K562 (cell line): ENCODE results near the gene MAN2B1. TPM values are rescaled to one million over a fixed set of nuclear protein-coding genes. Genes with fewer than 3 reads are reported as not detected.

ENCODE experiments used
- CEBPZ ChIP-seq: fragments of 150-350 bp; IDR thresholded peaks from 2 replicates; pipeline ENCODE4 v1.6.1; 2014; ENCODE audit warnings: low read depth, mild to moderate bottlenecking, low read length, borderline replicate concordance
- CREB3 ChIP-seq: fragments of 450-650 bp; conservative IDR thresholded peaks from 2 replicates; pipeline ENCODE4 v1.6.1; 2016; ENCODE audit warnings: missing genetic modification characterization, low read depth, mild to moderate bottlenecking, missing compliant biosample characterization, moderate library complexity
- NBN ChIP-seq: fragments of 450-650 bp; IDR thresholded peaks from 2 replicates; pipeline ENCODE4 v1.6.1; 2016; ENCODE audit warnings: low read depth, mild to moderate bottlenecking
- RNF2 ChIP-seq: sonication (generic); IDR thresholded peaks from 2 replicates; pipeline ENCODE4 v1.6.1; 2016
- RREB1 ChIP-seq: fragments of 250-450 bp; sonication (Bioruptor Pico); IDR thresholded peaks from 2 replicates; pipeline ENCODE4 v1.4.0; 2020
- SMAD1 ChIP-seq: fragments of 150-350 bp; IDR thresholded peaks from 2 replicates; pipeline ENCODE4 v1.6.1; 2014; ENCODE audit warnings: low read length, low read depth; ENCODE audit not compliant: partially characterized antibody
- TAL1 ChIP-seq: fragments of 450-650 bp; IDR thresholded peaks from 2 replicates; pipeline ENCODE4 v1.6.1; 2016; ENCODE audit warnings: mild to moderate bottlenecking
- THRB ChIP-seq: fragments of 450-650 bp; formaldehyde crosslinking; conservative IDR thresholded peaks from 2 replicates; pipeline ENCODE4 v1.4.0; 2022; ENCODE audit warnings: mild to moderate bottlenecking, missing genetic modification characterization
- ZNF239 ChIP-seq: fragments of 250-450 bp; sonication (Bioruptor Pico); IDR thresholded peaks from 2 replicates; pipeline ENCODE4 v1.4.0; 2020; ENCODE audit warnings: mild to moderate bottlenecking
- ZNF717 ChIP-seq: fragments of 250-450 bp; sonication (Bioruptor Pico); IDR thresholded peaks from 2 replicates; pipeline ENCODE4 v1.5.0; 2021
- ZNF75A ChIP-seq: fragments of 450-650 bp; formaldehyde crosslinking; IDR thresholded peaks from 2 replicates; pipeline ENCODE4 v1.4.0; 2020; ENCODE audit warnings: mild to moderate bottlenecking
- polyA plus RNA-seq, 8 experiments: library from polyadenylated mRNA; depleted of rRNA in 4 of 8; stranded (reverse) in 5 of 8; unstranded in 3 of 8; fragments of >200 nt; fragmentation: Nextera tagmentation in 2 of 8; fragmentation: Illumina TruSeq in 1 of 8; extraction: Ambion mirVana in 2 of 8; extraction: Trizol in 1 of 8; gene quantifications; 2 replicates each; pipeline versions ENCODE4 v1.2.1 to v1.2.3, GENCODE V29; 2011 to 2014; ENCODE audit warnings: inconsistent platforms in 1 of 8, missing spikeins in 1 of 8
- total RNA-seq, 7 experiments: library from RNA; depleted of rRNA in 6 of 7; stranded (reverse); fragments of >200 nt in 6 of 7; fragmentation: Illumina TruSeq in 2 of 7; extraction: Trizol in 2 of 7; gene quantifications; 2 replicates each; pipeline versions ENCODE4 v1.2.1 to v1.2.3, GENCODE V29; 2011 to 2021; ENCODE audit warnings: low replicate concordance in 1 of 7

Gene MAN2B1
- total and polyA plus RNA-seq, 9 of the 15 experiments (the other 6 are each of a cell fraction or from before 2014, with no cell fraction given), result 0.59 to 33.8 (median 11.4) TPM

- no peak for TF ChIP-seq CREB3 (tag)
- TF ChIP-seq SMAD1, result peak; percentile 12
- TF ChIP-seq CEBPZ, result no peak
- TF ChIP-seq NBN, result 0 out of 2 replicates have a peak, but pooled peaks have one; percentile 22
- no peak for TF ChIP-seq ZNF75A (CRISPR knock-in tag)
- no peak for TF ChIP-seq TAL1
- TF ChIP-seq THRB, result no peak
- TF ChIP-seq RREB1 (CRISPR knock-in tag), result no peak
- no peak for TF ChIP-seq RNF2
- no peak for TF ChIP-seq ZNF239 (CRISPR knock-in tag)
- no peak for TF ChIP-seq ZNF717 (CRISPR knock-in tag)
These were observed 55.8 kb downstream of the MAN2B1 start, which contains the start of the genes ZNF490 and ZNF791 (continued) for GRCh38 chr19:12610540-12611360.
